Measurements from ENCODE around the gene BRD3.
"Not testable (repeated sequence)": the region's sequence is repeated elsewhere in the genome, so short reads cannot be mapped to it uniquely, and the experiment has no call there.

BRD3 gene

DNA sequence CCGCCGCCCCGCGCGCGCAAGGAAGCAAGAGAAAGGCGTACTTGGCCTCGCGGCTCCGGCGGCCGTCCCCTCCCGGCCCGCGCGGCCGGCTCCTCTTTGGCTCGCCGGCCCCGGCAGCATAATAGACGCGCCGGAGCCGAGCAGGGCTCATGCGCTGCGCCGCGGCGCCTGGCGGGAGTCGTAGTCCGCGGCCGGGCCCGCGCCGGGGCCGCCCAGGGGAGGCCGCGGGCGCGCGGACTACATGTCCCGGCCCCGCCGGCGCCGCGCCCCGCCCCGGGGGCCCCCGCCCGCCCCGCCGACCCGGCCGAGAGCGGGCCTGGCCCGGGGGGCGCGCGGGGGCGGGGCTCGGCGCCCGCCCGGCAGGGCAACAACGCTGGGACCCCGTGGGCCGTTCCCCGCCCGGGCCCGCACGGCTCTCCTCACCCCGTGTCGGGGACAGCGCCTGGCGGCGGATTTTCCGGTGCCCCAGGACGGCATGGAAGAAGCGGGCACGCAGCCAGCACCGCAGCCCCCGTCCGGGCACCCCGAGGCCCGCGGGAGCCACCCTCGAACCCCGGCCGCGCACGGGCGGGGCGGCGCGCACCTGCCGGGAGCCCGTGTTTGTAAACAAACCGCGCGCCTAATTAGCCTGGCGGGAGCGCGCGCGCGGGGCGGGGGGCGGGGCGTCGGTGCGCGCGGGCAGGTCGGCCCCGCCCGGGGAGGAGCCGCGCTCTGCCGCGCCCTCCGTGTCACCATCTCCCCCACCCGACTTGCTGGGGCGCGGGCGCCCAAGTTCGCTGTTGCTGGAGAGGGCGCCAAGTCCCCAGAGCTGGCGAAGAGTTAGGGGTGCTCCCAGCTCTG lies at the start of gene BRD3:
Gene BRD3, minus strand, starts transcription at position 123 of the 840 bp plus-strand sequence. CDS start 14,549 bp downstream, outside the sequence.
- DNase-seq = peak; percentile 72 to 78

DNA sequence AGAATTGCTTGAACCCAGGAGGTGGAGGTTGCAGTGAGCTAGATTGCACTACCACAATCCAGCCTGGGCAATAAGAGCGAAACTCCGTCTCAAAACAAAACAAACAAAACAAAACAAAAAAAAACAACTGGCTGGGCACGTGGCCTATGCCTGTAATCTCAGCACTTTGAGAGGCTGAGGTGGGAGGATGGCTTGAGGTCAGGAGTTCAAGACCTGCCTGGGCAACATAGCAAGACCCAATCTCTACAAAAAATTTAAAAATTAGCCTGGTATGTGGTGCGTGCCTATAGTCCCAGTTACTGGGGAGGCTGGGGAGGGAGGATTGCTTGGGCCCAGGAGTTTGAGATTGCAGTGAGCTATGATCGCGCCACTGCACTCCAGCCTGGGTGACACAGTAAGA lies 44.7 kb upstream of the BRD3 start:
- DNase-seq = no peak

DNA sequence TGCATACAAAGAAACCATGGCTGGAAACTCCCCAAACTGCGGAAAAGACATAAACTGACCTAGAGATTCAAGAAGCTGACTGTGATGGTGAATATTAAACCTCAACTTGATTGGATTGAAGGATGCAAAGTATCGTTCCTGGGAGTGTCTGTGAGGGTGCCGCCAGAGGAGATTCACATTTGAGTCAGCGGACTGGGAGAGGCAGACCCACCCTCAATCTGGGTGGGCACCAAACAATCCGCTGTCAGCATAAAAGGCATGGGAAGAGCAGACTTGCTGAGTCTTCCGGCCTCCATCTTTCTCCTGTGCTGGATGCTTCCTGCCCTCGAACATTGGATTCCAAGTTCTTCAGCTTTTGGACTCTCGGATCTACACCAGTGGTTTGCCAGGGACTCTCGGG lies 43.2 kb upstream of the BRD3 start:
- DNase-seq = no peak

DNA sequence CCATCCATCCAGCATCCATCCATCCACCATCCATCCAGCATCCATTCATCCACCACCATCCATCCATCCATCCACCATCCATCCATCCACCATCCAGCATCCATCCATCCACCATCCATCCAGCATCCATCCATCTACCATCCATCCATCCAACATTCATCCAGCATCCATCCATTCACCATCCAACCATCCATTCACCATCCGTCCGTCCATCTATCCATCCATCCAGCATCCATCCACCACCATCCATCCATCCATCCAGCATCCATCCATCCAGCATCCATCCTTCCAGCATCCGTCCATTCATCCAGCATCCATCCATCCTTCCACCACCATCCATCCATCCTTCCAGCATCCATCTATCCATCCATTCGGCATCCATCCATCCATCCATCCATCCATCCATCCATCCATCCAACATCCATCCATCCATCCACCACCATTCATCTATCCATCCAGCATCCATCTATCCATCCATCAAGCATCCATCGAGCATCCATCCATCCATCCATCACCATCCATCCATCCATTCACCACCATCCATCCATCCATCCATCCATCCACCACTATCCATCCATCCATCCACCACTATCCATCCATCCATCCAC lies 35.7 kb upstream of the BRD3 start:
- DNase-seq = no peak

DNA sequence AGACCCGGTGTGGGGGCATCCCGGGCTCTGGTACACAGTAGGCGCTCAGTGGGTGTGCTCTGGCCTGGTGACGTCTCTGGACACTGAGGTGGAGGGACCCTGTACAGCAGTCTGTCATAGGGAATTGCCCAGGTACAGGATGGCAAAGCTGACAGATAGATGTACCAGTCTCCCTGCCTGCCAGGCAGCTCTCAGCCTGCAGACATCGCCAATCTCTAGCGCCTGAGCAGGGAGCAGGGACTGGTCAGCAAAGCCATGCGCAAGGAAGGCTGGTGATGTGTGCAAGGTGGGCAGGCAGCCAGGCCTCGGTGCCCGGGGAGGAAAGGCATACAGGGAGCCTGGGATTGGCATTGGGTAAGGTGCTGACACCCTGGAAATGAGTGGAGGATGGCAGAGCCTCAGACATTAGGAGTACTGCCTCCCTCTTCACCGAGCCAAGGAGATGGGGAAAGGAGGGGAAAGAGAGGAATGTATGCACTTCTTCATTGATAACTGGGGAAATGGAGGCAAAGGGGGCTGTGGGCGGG lies 33.9 kb upstream of the BRD3 start:
- DNase-seq = no peak

DNA sequence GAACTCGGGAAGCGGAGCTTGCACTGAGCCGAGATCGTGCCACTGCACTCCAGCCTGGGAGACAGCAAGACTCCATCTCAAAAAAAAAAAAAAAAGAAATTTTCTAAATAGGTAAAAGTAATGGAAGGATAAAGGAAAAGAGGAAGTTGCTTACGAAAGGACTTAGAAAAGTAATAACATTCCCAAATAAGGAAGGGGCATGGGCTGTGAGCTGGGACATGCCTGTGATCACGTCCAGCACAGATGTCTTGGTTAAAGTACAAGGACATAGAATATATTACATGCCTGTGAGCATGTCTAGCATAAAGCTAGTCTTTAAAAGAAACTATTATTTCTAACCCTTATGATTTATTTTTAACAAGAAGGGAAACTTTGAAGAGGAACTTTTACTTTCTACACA lies 33.3 kb upstream of the BRD3 start:
- not testable (repeated sequence) for DNase-seq

DNA sequence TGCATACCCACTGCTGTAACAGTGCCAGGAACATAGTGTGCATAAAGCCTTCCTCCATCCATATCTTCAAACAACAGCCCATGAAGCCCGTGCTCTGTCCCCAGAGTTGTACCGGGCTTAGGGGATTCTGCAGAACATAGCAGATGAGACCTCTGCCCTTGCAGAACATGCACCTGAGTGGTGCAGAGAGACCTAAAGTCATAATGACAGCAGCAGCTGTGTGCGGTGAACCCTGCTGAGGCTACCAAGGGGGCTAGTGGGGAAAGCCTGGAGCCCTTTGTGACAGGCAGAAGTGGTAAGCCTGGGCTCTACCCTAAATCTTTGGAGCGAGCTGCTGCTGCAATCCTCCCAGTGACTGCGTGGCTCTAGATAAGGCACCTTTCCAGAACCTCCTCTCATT lies 32.2 kb upstream of the BRD3 start:
- no peak for DNase-seq

DNA sequence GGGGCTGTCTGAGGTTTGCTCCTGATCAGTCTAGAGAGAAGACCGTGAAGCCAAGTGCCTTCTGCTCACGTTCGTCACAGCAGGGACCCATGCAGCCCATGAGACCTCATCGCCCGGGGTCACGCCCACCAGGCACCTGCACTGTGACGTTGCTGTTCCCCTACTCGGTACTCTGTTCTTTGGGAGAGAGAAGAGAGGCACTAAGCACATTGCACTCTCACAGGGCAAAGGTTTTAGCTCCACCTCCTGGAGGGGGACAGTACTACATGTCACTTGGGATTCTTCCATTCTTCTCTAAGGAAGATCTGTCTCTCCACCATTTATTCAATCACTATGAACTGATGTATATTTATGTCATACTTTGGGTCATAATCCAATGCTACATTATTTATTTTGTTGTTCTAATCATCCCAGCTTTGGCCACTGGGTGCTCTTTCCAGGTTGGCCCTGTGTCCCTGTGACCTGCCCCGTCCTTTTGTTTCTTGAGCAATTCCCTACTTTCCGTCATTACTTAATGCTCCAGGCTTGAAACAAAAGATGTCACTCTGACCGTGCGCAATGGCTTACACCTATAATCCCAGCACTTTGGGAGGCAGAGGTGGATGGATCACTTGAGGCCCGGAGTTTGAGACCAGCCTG lies 31.4 kb upstream of the BRD3 start:
- DNase-seq = peak; percentile 89 to 92

DNA sequence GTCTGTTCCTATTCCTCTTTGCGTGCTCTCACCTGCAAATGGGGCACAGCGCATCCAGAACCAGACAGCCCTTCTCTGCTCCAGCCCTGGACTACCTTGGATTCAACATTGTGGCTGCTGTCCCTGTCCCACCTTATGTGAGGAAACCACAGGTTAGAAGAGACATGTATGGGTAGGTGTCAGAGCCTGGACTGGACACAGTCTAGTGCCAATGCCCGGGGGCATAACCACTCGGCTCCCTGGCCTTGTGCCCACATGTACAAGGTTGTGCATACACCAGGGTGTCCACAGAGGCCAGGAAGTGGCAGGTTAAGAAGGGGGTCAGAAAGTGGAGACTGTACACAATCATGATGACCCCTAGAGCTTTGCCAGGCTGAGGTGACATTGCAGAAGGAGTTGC lies 22.1 kb upstream of the BRD3 start:
- DNase-seq = no peak

DNA sequence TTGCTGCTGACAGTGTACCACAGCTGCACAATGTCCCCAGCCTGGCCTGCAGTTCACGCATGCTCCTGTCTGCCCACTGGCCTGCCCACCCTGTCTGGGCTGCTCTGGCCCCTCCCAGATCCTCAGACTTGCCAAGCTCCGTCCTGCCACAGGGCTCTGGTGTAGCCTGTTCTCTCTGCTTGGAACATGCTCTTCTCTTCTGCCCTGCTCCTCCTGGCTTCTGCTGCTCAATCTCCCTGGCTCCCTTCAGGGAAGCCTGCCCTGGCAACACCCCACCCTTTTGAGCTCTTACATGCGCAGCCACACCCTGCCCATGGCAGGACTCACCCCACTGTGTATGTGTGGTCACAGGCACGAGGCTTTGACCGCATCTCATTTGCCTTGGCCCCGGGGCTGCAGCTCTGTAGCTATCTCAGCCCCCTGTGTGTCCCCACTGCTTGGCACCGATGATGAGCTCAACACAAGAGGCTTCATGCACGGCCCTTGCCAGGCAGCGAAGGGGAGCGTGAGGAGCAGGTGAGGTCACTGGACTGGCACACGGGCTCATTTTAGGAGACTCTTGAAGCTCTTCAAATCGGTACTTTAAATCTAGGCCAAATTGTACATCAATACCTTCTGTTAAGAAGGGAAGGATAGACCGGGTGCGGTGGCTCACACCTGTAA lies 20.4 kb upstream of the BRD3 start:
- no peak for DNase-seq

DNA sequence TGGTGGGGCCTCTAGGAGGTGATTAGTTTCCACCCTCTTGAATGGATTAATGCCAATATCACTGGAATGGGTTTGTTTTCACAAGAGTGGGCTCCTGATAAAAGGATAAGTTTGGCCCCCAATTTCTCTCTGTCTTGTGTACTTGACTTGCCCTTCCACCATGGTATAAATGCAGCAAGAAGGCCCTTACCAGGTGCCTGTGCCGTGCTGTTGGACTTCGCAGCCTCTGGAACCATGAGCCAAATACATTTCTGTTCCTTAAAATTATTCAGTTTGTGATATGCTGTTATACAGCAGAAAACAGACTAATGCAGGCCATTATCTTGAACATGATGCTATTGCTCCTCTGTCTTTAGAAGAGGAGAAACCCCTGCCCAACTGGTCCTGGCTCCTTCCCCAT lies 17.8 kb upstream of the BRD3 start:
- no peak for DNase-seq

DNA sequence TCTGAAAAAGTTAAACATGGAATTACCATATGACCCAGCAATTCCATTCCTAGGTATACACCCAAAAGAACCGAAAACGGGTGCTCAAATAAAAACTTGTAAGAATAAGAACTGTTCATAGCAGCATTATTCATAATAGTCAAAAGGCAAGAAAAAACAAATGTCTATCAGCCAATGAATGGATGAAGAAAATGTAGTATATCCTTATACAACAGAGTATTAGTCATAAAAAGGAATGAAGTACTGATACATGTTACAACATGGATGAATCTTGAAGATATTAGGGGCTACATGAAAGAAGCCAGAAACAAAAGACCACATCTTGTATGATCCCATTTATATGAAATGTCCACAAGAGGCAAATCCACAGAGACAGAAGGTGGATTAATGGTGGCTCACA lies 15.6 kb upstream of the BRD3 start:
- DNase-seq = no peak

DNA sequence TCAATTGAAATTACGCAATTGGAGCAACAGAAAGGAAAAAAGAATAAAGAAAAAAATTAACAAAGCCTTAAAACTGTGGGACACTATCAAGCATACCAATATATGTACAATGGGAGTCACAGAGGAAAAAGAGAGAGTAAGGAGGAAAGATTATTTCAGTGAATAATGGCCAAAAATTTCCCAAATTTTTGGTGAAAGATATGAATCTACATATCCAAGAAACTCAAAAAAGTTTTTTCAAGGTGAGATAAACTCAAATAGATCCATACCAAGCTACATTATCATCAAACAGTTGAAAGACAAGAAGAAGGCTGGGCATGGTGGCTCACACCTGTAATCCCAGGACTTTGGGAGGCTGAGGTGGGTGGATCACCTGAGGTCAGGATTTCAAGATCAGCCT lies 8.8 kb upstream of the BRD3 start:
- DNase-seq = no peak

DNA sequence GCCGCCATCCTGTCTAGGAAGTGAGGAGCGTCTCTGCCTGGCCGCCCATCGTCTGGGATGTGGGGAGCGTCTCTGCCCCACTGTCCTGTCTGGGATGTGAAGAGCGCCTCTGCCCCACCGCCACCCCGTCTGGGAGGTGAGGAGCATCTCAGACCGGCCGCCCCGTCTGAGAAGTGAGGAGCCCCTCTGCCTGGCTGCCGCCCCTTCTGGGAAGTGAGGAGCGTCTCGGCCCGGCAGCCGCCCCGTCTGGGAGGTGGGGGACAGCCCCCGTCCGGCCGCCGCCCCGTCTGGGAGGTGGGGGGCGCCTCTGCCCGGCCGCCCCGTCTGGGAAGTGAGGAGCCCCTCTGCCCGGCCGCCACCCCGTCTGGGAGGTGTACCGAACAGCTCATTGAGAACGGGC lies 7.9 kb upstream of the BRD3 start:
- DNase-seq = not testable (repeated sequence)

DNA sequence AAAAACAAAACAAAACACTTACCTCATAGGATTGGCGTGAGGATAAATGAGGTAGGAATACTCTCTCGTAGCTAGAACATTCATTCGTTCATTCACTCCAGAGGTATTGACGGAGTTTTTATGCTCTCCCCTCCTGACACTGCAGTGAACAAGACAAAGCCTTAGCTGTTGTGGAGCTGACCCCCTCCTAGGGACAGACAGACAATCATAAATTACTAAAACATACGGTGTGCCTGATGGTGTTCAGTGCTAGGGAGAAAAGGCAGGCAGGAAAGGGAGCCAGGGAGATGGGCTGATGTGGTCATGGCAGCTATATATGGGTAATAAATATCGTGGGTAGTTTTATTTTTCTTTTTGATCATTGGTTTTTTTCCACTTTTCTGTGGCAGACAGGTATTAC lies 5.7 kb upstream of the BRD3 start:
- DNase-seq = no peak

DNA sequence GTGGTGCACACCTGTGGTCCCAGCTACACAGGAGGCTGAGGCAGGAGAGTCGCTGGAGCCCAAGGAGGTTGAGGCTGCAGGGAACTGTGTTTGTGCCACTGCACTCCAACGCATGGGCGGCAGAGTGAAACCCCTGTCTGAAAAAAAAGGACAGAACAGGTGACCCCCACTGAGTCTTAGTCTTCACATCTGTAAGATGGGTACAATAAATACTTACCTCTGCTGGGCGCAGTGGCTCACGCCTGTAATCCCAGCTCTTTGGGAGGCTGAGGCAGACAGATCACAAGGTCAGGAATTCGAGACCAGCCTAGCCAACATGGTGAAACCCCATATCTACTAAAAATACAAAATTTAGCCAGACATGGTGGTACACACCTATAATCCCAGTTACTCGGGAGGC lies 4.9 kb upstream of the BRD3 start:
- not testable (repeated sequence) for DNase-seq

DNA sequence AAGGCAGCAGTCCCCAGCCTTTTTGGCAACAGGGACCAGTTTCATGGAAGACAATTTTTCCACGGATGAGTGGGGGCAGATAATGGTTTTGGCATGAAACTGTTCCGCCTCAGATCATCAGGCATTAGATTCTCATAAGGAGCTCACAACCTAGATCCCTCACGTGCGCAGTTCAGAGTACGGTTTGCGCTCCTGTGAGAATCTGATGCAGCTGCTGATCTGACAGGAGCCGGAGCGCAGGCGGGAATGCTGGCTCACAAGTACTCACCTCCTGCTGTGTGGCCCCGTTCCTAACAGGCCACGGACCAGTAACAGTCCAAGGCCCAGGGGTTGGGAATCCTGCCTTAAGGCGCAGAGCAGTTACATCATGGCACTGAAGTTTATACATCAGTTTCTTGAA lies 3.3 kb upstream of the BRD3 start:
- DNase-seq = no peak

DNA sequence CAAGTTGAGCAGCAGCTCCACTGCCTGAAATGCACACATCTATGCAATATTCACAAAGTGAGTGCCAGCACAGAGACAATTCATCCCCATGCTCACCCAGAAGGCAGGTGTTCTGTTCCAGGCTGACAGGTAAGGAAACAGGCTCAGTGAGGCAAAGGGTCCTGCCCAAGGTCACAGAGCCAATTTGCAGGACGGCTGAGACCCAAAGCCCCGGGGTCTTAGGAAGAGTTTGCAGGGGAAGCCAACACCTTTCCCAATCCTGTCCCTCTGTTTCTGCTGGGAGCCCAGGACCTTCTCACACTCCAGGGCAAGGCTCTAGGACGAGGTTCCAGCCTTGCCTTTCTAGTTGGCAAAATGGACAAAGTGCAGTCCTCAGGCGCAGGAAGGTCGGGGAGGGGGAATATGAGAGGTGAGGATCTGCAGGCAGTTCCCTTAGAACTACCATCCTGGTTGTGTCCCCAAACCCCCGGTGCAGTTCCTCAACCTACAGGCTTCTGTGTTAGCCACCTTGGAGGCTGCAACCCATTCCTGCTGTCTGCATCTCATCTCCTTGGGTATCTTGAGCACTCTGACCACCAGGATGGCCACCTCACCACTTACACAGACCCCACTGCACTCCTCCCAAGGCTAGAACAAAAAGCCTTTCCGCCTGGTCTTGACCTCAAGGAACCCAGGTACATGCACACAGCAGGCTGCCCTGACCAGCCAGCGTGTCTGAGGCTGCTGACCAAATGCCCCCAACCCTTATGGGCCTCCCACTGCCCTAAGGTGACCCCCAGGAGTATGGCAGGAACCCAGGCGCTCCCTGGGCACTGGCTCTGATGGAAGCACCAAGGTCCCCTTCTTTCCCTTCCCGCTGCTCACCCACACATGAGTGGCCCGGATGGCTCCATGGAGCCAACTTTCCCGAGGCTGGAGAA lies 1.9 kb upstream of the BRD3 start:
- DNase-seq = no peak

DNA sequence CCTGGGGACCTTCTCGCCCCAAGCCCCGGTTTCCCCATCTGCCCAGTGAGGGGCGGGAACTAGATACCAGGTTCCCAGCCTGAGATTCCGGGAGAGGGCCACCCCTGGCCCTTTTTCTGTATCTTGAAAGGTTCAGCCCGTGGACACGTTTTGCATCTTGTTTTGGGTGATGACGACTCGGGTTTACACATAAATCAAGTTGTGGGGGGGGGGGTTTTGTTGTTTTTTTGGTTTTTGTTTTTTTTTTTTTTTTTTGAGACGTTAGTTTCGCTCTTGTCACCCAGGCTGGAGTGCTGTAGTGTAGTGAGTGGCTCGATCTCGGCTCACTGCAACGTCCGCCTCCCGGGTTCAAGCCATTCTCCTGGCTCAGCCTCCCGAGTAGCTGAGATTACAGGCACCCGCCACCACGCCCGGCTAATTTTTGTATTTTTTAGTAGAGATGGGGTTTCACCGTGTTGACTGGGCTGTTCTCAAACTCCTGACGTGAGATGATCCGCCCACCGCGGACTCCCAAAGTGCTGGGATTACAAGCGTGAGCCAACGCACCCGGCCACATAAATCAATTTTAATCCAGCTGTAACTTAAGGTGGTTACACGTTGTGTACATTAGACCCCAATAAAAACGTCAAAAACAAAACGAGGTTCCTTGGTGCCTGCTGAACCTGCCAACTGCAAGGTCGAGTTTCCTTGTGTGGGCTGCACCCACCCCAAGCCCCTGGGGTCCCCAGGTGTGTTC lies 1.1 kb upstream of the BRD3 start:
- no peak for DNase-seq

DNA sequence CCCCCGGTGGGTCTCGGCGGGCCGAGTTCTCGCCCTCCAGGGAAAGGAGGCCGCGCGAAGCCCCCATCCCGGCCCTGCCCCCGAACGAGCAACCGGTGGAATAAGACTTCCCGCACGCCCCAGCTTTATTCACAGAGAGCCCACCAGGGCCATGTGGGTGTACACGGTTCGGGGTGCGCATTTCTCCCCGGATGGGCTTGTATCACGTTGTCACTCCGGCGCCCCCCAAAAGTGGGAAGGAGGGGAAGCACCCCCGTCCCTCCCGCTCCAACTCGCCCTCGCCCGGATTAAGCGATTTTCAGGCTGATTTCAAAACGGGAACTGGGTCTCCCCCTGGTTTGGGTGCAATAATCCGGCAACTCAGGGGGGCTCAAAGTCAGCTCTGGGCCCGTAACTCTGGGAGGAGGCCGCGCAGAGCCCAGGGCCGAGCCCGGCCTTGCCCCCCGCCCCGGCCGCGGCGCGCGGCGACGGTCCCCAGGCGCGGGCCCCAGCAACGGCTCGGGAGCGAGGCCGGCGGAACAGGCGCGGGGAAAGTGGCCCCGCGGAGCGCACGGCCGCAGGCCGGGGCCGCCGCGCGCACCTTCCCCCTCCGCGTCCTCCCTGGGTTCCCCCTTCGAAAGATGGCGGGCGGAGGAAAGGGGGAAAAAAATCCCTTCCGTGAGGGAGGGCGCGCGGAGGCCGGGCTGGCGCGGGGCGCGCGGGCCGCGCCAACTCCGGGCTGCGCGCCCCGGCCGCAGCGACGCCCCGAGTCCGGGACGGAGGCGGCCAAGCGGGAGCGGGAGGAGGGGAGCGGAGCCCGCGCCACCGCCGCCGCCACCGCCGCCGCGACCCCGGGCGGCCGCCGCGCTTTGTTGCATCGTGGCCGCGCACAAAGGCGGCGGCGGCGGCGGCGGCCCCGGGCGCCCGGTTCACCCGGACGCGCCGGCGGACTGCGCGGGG lies 644 bp downstream of the BRD3 start:
- DNase-seq = peak; percentile 4 to 12

All from Kasumi-1 (cell line).